NCI-H2029 (cell line): ENCODE measurements around the gene PPDPF.

Experiments
- DNase-seq: peaks from one replicate; lab custom pipeline; 2025; lab: John Stamatoyannopoulos, UW

The PPDPF gene

DNA sequence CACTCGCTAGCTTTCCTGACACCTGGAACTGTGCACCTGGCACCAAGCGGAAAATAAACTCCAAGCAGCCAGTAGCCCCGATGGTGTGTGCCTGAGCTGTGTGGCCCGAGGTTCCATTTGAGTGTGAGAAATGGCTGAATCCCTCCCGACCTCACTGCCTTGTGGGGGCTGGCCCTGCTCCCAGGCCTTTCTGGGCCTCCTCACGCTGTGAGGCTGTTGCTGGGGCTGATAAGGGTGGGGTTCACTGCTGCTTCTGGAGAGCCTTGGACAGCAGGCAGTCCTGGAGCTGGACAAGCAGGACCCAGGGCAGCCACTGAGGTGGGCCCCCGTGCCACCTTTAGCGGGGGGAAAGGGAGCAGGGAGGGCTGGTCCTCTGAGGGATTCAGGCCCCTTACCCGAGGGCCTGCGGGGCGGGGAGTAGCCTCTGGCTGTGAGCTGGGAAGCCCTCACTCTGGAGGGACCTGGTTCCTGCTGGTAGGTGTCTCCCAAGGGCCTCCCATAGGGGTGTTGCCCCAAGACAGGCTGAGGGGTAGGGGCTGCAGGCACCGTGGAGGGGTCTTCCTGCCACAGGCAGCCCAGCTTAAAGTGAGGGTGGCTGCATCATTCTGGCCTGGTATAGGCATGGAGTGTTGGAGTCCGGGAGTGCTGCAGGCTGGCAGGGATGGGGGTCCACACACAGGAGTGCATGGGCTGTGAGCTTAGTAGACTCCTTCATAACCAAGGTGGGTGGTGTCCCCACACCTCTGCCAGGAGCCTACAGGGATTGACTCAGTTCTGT, 1.7 kb downstream of the PPDPF start:
- no peak for DNase-seq

DNA sequence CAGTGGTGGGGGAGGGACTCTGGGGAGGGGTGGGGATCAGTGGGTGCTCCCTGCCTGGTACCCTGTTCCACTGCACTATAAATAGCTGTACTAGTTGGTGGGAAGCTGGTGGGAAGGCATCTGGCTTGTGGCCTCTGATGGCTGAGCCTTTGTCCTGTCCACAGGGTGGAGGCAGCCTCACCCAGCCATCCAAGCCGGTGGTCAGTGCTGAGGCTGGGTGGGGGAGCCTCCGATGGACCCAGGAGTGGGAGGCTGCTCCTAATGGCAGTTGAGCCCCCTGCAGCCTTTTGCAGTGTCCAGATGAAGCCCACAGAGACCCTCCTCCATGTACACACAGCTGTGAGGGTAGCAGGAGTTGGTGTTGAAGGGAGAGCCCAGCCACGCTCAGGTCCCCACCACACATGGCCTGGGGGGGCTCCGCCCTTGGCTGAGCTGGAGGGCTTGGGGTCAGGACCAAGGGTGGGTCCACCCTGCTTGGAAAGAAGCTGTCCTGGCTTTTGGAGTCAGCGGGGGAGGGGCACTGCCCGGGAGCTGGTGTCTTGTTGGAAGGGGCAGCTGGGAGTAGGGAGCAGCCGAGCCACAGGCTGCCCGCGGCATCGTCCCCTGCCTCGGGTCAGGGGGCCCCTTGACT, 2.5 kb downstream of the PPDPF start:
- DNase-seq: no peak

DNA sequence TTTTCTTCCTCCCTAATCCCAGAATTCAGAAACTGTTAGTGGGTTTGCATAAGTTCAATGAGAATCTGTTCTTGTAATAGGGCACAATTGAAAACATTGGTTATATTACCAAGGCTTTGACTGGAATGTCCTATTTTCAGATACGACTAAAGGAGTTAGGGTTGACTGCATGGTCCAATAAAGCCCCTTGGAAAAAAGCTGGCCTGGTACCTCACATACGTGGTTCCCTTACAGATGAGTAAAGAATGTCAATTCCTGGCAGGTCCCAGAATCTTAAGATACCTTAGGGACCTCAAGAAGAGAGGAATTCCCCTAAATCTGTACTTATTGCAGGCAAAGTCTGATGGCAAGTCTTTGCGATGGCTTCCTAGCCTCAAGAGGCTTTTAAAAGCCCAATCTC, 4.6 kb downstream of the PPDPF start:
- DNase-seq: no peak

DNA sequence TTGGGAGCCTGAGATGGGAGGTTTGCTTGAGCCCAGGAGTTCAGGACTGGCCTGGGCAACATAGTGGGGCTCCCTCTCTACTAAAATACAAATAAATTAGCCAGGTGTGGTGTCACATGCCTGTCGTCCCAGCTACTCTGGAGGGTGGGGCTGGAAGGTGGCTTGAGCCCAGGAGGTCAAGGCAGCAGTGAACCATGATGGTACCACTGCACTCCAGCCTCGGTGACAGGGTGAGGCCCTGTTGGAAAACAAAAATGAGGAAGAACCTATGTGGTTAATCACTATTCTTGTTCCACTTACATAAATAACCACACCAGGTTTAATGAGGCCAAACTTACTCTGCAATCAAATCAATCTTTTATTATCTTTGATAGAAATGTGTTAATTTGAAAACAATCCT, 5.4 kb downstream of the PPDPF start:
- DNase-seq: no peak

DNA sequence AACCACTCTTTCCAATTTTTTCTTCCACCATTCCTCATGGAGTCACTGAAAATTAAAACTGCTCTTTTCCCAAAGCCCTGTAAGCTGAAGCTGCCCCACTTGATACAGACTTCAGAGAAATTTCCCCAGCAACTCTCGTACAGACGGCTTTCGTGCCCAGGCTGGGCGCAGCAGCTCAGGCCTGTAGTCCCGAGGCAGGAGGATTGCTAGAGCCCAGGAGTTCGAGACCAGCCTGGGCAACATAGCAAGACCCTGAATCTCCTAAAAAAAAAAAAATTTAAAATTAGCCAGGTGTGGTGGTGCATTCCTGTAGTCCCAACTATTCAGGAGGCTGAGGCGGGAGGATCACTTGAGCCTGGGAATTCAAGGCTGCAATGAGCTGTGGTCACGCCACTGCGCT, 6.6 kb downstream of the PPDPF start:
- DNase-seq: no peak

DNA sequence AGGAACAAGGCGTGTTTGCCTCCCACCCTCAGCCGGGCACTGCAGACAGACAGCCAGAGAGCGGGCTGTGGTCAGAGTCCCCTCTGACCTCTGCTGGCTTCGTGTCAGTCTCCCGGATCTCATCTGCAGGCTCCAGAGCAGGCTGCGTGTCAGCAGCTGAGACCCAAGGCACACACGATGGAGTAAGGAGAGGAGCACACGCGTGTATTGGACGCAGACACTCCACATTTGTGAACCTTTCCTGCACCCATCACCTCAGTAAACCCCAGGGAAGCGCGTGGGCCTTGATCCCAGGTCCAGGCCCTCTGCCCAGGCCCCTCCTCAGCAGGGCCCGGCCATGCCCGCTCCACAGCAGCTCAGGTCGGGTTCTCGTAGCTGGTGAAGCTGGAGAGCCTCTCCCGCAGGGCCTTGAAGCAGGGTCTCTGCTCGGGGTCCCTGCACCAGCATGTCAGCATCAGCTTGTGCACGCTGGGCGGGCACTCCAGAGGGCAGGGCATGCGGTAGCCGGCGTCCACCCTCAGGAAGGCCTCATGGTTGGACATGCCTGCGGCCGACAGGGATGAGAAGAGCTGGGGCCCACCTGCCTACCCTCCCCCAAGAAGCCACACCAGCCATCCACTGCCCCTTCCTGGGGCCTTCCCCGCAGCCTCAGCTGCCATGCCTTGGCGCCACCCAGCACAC, 8.8 kb downstream of the PPDPF start:
- DNase-seq: no peak

DNA sequence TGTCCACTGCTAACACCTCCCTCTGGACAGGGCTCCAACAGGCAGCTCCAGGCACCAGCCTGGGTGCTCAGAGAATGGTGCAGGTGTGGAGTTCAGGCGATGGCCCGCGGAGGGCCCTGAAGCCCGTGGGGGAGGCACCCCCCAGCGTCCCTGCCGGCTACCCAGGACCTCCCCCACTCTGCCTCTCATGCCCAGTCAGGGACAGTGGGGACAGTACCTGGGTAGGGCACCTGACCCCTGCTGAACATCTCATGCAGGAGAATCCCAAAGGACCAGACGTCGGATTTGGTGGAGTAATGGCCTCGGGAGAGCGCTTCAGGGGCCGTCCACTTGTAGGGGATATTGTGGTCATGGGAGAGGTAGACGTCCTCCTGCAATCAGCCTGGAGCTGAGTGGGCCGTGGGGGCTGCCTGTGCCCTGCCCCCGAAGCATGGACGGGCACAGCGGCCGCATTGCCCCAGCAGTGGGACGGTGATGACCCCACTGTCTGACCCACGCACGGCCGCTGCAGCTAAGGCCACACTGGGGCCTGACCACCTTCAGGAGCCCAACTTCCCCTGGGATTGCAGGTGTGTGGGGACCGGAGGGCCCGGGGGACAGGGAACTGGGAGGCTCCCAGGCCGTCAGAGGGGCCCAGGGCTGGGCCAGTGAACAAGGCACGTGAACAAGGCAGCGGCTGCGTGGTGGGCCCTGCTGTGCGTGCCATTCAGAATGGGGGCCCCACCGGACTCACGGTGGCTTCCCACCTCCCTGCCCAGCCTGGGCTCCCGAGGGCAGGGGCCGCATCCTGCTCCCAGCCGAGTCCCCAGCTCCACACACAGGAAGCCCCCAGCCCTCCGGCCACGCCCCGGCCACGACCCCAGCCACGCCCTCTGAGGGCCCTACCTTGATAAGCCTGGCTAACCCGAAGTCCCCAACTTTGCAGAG, 9.6 kb downstream of the PPDPF start:
- no peak for DNase-seq

DNA sequence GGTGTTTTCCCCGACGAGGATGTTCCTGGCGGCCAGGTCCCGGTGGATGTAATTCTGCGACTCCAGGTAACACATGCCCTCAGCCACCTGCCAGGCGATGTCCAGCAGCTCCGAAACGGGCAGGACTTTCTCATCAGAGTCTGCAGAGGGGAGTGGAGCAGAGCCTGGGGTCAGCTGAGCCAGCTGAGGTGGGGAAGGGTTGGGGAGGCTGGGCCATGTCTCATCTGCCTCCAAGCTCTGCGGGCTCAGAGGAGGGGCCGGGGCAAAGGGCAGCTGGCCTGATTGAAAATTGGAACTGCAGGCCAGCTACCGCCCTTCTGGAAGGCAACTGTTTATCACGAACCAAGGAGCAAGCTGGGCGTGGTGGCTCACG, 10.2 kb downstream of the PPDPF start:
- no peak for DNase-seq

DNA sequence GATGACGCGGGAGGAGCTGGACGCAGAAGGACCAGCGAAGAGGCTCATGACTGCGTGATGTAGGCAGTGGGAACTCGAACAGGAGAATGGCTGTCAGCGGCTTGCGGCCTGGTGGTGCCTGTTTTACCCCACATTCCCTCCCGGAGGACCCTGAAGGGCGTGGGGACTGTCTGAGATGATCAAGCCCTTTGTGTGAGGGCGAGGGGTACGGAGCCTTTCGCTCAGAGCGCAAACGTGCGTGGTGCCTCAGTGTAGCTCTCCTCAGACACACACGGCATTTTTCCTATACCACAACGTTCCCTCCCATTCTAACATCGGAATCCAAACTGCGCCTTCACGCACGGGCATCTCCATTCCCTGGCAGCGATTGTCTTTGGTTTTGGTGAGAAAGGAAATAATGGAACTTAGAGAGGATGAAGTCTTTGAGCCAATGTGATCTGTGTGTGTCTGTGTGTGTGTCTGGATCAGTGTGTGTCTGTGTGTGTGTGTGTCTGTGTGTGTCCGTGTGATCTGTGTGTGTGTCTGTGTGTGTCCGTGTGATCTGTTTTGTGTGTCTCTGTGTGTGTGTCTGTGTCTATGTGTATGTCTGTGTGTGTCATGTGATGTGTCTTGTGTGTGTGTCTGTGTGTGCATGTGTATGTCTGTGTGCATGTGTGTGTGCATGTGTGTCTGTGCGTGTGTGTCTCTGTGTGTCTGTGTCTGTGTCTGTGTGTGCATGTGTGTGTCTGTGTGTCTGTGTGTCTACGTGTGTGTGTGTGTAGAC, 11.3 kb downstream of the PPDPF start:
- DNase-seq: no peak

DNA sequence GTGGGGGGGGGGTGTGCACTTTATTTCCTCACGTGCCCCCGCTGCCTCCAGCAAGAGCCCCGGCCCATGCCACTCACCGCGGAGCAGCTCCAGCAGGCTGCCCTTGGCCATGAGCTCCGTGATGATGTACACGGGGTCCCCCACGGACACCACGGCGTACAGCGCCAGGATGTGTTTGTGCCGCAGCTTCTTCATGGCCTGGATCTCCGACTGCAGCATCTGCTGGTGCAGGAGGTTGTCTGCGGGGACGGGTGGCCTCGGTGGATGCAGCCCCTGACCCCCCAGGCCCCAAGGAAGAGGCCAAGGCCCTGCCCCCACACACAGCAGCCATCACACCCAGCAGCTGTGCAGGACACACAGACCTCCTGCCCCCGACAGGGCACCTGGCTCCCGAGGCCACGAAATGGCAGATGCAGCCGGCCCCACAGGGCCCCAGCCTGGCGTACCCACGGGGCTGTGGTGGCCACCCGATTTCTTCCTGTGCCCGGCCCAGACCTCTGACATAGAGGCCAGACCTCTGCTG, 11.9 kb downstream of the PPDPF start:
- no peak for DNase-seq

DNA sequence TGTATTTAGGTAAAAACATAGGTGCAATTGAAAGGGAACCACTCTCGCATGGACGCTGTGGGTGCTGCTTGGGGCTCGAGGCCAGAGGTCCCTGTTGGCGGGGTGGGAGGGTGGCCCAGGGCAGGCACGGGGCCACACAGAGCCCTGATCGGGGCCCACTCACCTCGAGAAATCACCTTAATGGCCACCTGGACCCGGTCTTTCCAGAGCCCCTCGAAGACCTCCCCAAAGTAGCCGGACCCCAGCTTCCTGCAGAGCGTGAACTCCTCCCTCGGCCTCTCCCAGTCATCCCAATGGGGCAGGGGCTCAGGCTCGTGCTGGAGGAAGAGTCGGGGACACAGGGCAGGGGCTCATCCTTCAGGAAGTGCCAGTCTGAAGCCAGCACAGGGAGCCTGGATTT, 12.8 kb downstream of the PPDPF start:
- DNase-seq: no peak

DNA sequence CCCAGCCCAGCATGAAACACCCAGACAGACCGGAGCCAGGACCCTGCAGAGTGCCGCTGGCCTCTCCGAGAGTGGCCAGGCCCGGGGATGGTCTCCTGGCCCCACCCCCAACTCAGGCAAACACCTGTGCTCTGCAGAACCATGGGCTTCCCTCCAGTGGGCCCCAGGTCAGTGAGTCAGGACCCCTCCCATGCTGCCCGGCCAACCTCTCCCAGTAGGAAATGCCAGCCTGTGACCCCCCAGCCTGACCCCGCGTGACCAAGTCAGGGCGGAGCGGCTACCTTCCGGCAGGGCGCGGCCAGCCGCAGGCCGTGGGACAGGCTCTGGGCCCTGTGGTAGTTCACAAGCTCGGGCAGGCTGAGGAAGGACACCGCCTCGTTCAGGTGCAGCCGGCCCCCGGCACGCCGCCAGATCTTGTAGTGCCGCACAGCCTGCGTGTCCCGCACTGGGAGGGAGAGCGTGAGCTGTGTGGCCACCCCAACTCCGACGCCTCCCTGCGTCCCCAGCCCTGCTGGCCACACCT, 13.4 kb downstream of the PPDPF start:
- no peak for DNase-seq

DNA sequence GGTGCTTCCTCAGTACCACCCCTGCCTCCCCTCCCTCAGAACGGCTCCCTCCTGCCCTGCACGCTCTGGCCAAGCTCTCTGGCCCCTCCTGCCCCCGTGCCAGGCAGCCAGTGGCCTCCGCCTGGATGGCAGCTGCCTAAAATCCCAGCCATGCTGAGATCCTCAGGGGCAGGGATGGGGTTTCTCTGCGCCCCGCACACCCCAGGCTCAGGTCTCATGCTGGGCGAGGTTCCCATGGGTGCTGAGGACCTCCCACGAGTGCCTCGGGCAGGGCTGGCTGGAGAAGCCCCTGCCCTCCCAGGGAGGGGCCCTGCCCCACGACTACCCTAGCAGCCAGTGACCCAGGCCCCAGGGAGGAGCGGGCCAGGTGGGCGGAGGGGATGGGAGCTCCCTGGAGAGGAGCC, 13.9 kb downstream of the PPDPF start:
- DNase-seq: no peak

DNA sequence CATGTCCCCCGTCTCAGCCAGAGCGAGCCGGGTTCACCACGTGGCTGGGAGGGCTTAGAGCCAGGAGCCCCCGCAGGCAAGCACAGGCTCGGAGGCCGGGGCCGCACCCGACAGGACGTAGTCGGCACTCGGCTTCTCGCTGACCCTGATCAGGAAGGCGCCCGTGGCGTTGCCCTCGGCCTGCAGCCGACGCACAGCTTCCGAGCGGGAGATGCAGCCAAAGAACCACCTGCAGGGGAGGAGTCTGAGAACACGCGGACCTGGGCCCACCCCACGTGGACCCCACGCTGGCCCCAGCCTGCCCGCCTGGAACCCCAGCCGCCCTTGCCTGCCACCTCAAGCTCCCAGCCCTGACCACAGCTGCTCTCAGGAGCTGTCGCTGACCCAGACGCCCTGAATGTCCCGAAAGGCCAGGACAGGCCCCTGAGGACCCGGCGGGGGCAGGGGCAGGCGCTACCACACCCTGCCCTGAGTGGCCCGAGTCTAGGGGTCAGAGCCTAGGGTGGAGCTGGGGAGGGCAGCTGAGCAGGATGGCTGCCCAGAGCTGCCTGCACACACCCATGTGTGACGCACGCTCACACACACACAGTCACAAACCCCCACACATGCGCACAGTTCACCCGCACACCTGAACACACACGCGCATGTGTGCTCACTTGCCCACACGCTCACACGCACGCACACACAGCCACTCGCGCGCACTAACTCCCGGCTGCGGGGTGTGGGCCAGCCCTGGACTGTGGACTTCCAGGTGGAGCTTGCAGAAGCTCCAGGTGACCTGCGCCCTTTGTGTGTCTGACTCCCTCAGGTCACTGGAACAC, 14.5 kb downstream of the PPDPF start:
- no peak for DNase-seq

DNA sequence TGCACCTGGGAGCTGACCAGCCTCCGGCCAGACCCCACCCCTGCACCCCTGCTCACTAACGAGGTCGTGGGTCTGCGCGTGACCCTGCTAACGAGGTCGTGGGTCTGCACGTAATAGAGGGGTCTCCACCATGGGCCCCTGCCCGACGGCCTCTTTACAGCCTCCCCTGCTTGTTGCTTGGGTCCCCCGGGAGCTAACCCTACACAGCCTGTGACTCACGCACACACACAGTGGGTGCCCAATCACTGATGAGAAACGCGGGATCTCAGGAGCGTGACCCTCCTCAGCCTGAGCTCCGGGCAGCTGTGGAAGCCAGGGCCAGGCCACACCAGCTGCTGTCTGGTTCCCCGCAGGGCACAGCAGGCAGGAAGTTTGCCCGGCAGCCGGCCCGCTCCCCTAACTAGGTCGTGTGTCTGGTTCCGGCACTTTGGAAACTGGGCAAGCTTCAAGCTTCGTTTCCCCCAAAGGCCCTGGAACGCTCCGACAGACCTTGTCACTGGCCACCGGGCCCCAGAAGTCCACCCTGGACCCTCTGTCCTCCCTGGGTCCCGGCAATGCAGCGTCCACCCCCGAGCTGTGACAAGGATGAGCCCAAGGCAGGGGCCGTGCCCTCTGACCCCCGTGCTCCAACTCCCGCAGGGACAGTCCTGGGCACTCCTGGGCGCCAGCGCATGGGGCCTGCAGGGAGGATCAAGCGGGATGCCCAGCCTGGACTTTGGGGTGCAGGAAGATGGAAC, 15.8 kb downstream of the PPDPF start:
- no peak for DNase-seq

DNA sequence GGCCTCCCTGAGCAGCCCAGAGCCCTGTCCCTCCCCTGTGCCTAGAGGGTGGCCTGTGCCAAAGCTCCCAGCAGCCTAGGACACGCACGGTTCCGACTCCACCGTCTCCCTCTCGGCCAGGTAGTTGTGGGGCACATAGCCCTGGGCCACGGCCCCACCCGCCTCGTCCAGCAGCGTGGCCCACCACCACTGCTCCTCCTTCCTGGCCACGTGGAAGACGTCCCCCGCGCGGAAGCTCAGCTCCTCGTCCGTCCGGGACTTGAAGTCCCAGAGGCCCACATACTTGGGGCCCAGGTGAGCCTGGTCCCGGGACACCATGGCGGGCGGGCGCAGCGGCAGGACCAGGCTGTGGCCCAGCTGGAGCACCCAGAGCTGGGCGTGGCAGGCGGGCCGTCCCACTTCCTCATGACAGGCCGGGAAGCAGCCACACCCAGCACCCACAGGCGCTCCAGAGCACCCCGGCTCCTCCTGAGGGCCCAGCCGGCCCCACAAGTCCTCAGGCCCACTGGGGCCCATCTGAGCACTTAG, 16.5 kb downstream of the PPDPF start, which contains the start of gene PTK6:
Gene PTK6, minus strand, starts transcription at position 380 of the 528 bp plus-strand sequence. Its CDS starts 62 bp downstream, at position 318.
- DNase-seq: no peak

DNA sequence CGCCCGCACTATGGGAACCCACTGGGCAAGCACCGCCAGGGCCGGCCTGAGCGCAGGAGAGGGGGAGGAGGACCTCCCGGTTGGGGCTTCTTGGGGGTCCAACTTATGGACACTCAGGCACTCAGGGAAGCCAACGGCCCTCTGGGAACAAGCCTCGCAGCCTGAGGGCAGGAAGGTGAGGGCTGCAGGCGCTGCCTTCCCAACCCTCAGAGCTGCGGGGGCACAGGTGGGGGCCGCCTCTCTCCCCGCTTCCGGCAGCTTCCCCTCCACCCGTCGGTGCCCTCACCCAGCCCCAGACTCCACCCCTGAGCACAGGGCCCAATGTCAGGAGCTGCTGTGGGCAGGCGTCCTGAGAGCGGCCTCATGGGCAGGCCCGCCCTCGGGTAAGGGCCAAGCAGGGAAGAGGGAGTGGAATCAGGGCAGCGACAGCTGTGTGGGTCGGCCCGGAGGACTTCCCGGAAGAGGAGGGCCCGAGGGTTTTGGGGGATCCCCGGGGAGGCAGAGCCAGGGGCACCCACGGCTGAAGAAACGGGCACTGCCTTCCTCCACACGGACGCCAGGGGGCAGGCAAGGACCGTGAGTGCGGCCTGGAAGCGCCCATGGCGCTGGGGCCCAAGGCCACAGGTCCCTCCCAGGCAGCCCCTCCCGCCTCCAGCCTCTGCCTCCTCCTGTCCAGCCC, 17.1 kb downstream of the PPDPF start:
- DNase-seq: peak; percentile 71
